CD4-positive, CD25-positive, alpha-beta regulatory T cell (primary cell): ENCODE measurements around the gene NLRP11. TPM values are rescaled to one million over a fixed set of nuclear protein-coding genes. Genes with fewer than 3 reads are reported as not detected.

Experiments used
- ATAC-seq, 2 donors: fragments of 150-1000 bp; cut with Tn5 transposase; one replicate each; pipeline ENCODE4 v1.10.0; 2021; ENCODE audit warnings: low read depth in 2 of 2, moderate number of reproducible peaks in 2 of 2, moderate library complexity in 1 of 2
- DNase-seq, 3 donors: peaks; one replicate each; pipeline versions ENCODE4 v3.0.0 to v3.0.0-alpha.2; 2012 to 2022; ENCODE audit warnings: mixed read lengths in 1 of 3
- H3K27ac ChIP-seq: one replicate; pipeline ENCODE4 v1.7.0; 2013; ENCODE audit warnings: mild to moderate bottlenecking, low read length; ENCODE audit not compliant: insufficient read depth, poor library complexity, severe bottlenecking
- H3K27me3 ChIP-seq: one replicate; pipeline ENCODE4 v1.7.0; 2013; ENCODE audit warnings: low read length; ENCODE audit not compliant: control insufficient read depth, insufficient read depth
- H3K36me3 ChIP-seq: one replicate; pipeline ENCODE4 v1.7.0; 2013; ENCODE audit warnings: mild to moderate bottlenecking, low read length, moderate library complexity; ENCODE audit not compliant: control insufficient read depth, insufficient read depth
- H3K4me1 ChIP-seq: 2 replicates; pipeline ENCODE4 v1.7.0; 2013; ENCODE audit warnings: mild to moderate bottlenecking, low read length; ENCODE audit not compliant: insufficient read depth, control insufficient read depth, poor library complexity, severe bottlenecking
- H3K4me3 ChIP-seq: one replicate; pipeline ENCODE4 v1.7.0; 2013; ENCODE audit warnings: low read depth, mild to moderate bottlenecking, low read length, moderate library complexity
- H3K9me3 ChIP-seq, 2 experiments: 1 replicate in 1 of 2; 2 replicates in 1 of 2; pipeline ENCODE4 v1.7.0; 2013; ENCODE audit warnings: low read length in 2 of 2, mild to moderate bottlenecking in 1 of 2, moderate library complexity in 1 of 2; ENCODE audit not compliant: control insufficient read depth in 2 of 2
- H3K27ac Mint-ChIP-seq, 3 donors: one replicate each; pipeline ENCODE4 v1.8.0; 2020 to 2022; ENCODE audit warnings: mild to moderate bottlenecking in 3 of 3, mixed read lengths in 3 of 3, moderate library complexity in 2 of 3
- H3K27me3 Mint-ChIP-seq: one replicate; pipeline ENCODE4 v1.8.0; 2022; ENCODE audit warnings: mild to moderate bottlenecking, mixed read lengths
- H3K36me3 Mint-ChIP-seq: one replicate; pipeline ENCODE4 v1.8.0; 2020; ENCODE audit warnings: mixed read lengths
- H3K4me1 Mint-ChIP-seq, 4 donors: one replicate each; pipeline ENCODE4 v1.8.0; 2020 to 2022; ENCODE audit warnings: mixed read lengths in 4 of 4, mild to moderate bottlenecking in 1 of 4
- H3K4me3 Mint-ChIP-seq, 4 donors: one replicate each; pipeline ENCODE4 v1.8.0; 2020 to 2022; ENCODE audit warnings: mild to moderate bottlenecking in 4 of 4, mixed read lengths in 4 of 4, moderate library complexity in 3 of 4
- H3K9me3 Mint-ChIP-seq, 7 donors: one replicate each; pipeline ENCODE4 v1.8.0; 2020 to 2022; ENCODE audit warnings: mixed read lengths in 7 of 7, mild to moderate bottlenecking in 3 of 7, moderate library complexity in 2 of 7
- polyA plus RNA-seq, 4 donors: library from polyadenylated mRNA; unstranded; fragments of 300-500 nt; fragmentation: Illumina TruSeq; gene quantifications; one replicate each; pipeline ENCODE4 v1.2.3, GENCODE V29; 2021
- total RNA-seq: library from RNA; stranded (reverse); gene quantifications from one replicate; pipeline ENCODE4 v1.2.3, GENCODE V29; 2022

Gene NLRP11
- total RNA-seq: not detected
- polyA plus RNA-seq: not detected

DNA sequence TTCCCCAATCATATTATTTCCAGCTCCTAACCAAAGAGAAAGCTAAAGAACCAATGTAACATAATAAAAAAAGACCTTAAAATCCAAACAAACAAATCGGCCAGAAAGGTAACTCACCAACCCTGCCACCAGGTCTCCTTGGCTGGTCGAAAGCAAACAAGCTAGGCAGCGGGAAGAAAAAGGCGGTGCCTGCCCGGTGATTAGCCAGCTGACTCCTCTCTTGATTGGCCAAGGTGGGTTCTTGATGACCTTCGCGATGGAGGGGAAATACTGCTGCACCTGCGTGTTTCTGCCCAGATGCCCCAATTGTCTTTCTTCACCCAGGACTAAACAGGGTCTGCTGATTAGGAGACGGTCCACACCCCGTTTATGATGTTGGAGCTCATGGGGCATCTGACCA lies at the start of gene NLRP11:
TSS of gene NLRP11 (minus strand) at position 154 of the 400 bp plus-strand sequence. CDS start 13,825 bp downstream, outside the sequence.
- Mint-ChIP-seq H3K27ac (no peak within 1 kb of the TSS), H3K4me3 (no peak within 1 kb of the TSS), H3K4me1 (no peaks in the 10 kb centered on the region), H3K9me3 (peaks cover 0 to 10% (median 2%) of the 10 kb centered on the region in 7 donors), H3K36me3 (no peaks in the 10 kb centered on the region), H3K27me3 (no peaks in the 10 kb centered on the region)
- no peak within 1 kb of the TSS for H3K27ac ChIP-seq
- no peaks in the 10 kb centered on the region for H3K36me3 ChIP-seq
- no peak for DNase-seq
- H3K27me3 ChIP-seq: no peaks in the 10 kb centered on the region
- ATAC-seq: no peak
- no peaks in the 10 kb centered on the region for H3K4me1 ChIP-seq
- no peak within 1 kb of the TSS for H3K4me3 ChIP-seq
- H3K9me3 ChIP-seq: no peaks in the 10 kb centered on the region

DNA sequence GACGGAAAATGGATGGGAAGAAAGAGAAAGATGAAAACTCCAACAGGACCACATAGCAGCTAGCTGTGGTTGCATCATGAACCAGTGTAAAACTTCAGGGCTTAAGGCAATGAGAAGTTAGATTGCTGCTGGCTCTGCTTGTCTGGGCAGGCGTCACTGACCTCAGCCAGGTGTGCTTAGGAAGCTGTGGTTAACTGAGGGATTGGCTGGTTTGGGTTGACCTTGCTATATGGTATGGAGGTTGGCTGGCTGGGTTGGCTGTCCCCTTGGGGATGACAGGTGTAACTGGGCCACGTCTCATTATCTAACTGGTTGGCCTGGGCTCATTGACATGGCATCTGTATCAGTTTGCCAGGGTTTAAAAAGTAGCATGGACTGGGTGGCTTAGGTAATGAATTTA lies 45.4 kb upstream of the NLRP11 start:
- no peaks in the 10 kb centered on the region for H3K36me3 Mint-ChIP-seq
- H3K4me3 Mint-ChIP-seq: no peak overlapping the region
- no peak for ATAC-seq
- DNase-seq: no peak
- H3K36me3 ChIP-seq: no peaks in the 10 kb centered on the region
- peaks cover 0 to 15% (median 2%) of the 10 kb centered on the region in 7 donors for H3K9me3 Mint-ChIP-seq
- no peak overlapping the region for H3K4me3 ChIP-seq
- no peaks in the 10 kb centered on the region for H3K4me1 Mint-ChIP-seq
- peaks cover 0 to 5% of the 10 kb centered on the region in 2 experiments for H3K9me3 ChIP-seq
- no peak overlapping the region for H3K27ac ChIP-seq
- H3K4me1 ChIP-seq: no peaks in the 10 kb centered on the region
- no peaks in the 10 kb centered on the region for H3K27me3 ChIP-seq
- no peak overlapping the region for H3K27ac Mint-ChIP-seq
- no peaks in the 10 kb centered on the region for H3K27me3 Mint-ChIP-seq

GRCh38 chr19:55870736-55871135 lies 38.9 kb upstream of the NLRP11 start:
- no peaks in the 10 kb centered on the region for H3K36me3 Mint-ChIP-seq
- peaks cover 3 to 12% (median 7%) of the 10 kb centered on the region in 7 donors for H3K9me3 Mint-ChIP-seq
- DNase-seq (no peak), ATAC-seq (no peak)
- H3K4me1 Mint-ChIP-seq: no peaks in the 10 kb centered on the region
- no peak overlapping the region for H3K4me3 Mint-ChIP-seq
- H3K27me3 ChIP-seq: no peaks in the 10 kb centered on the region
- H3K9me3 ChIP-seq: peaks cover 0 to 1% of the 10 kb centered on the region in 2 experiments
- H3K36me3 ChIP-seq: no peaks in the 10 kb centered on the region
- no peak overlapping the region for H3K27ac Mint-ChIP-seq
- no peaks in the 10 kb centered on the region for H3K4me1 ChIP-seq
- no peaks in the 10 kb centered on the region for H3K27me3 Mint-ChIP-seq
- no peak overlapping the region for H3K4me3 ChIP-seq
- H3K27ac ChIP-seq: no peak overlapping the region

- Mint-ChIP-seq H3K36me3 (no peaks in the 10 kb centered on the region), H3K27ac (no peak overlapping the region), H3K9me3 (peaks cover 2 to 16% (median 6%) of the 10 kb centered on the region in 7 donors), H3K27me3 (no peaks in the 10 kb centered on the region), H3K4me3 (no peak overlapping the region), H3K4me1 (no peaks in the 10 kb centered on the region)
- no peaks in the 10 kb centered on the region for H3K27me3 ChIP-seq
- H3K4me3 ChIP-seq: no peak overlapping the region
- DNase-seq: no peak
- H3K4me1 ChIP-seq: no peaks in the 10 kb centered on the region
- no peak overlapping the region for H3K27ac ChIP-seq
- H3K36me3 ChIP-seq: no peaks in the 10 kb centered on the region
- no peak for ATAC-seq
- H3K9me3 ChIP-seq: no peaks in the 10 kb centered on the region
These were observed 35.3 kb upstream of the NLRP11 start for GRCh38 chr19:55867101-55867500.

GRCh38 chr19:55866521-55866920 lies 34.7 kb upstream of the NLRP11 start:
- no peak overlapping the region for H3K4me3 Mint-ChIP-seq
- Histone ChIP-seq H3K9me3 (no peaks in the 10 kb centered on the region), H3K27ac (no peak overlapping the region), H3K36me3 (no peaks in the 10 kb centered on the region), H3K4me3 (no peak overlapping the region), H3K27me3 (no peaks in the 10 kb centered on the region), H3K4me1 (no peaks in the 10 kb centered on the region)
- H3K4me1 Mint-ChIP-seq: no peaks in the 10 kb centered on the region
- H3K36me3 Mint-ChIP-seq: no peaks in the 10 kb centered on the region
- ATAC-seq (no peak), DNase-seq (no peak)
- peaks cover 2 to 16% (median 6%) of the 10 kb centered on the region in 7 donors for H3K9me3 Mint-ChIP-seq
- no peaks in the 10 kb centered on the region for H3K27me3 Mint-ChIP-seq
- H3K27ac Mint-ChIP-seq: no peak overlapping the region

DNA sequence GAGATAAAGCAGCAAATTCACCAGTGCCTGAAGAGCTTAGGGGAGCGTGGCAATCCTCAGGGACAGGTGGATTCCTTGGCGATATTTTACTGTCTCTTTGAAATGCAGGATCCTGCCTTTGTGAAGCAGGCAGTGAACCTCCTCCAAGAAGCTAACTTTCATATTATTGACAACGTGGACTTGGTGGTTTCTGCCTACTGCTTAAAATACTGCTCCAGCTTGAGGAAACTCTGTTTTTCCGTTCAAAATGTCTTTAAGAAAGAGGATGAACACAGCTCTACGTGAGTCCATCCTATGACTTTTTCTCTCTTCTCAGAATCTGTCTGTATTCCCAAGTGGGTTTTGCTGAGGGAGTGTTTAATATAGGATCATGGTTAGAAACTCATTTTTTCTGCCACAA lies 27.2 kb upstream of the NLRP11 start:
- H3K27ac ChIP-seq: no peak overlapping the region
- no peak overlapping the region for H3K4me3 Mint-ChIP-seq
- H3K27ac Mint-ChIP-seq: no peak overlapping the region
- no peak for DNase-seq
- no peak overlapping the region for H3K4me3 ChIP-seq
- no peaks in the 10 kb centered on the region for H3K27me3 Mint-ChIP-seq
- no peaks in the 10 kb centered on the region for H3K27me3 ChIP-seq
- H3K9me3 ChIP-seq: peaks cover 0 to 2% of the 10 kb centered on the region in 2 experiments
- no peaks in the 10 kb centered on the region for H3K4me1 Mint-ChIP-seq
- peaks cover 0 to 5% (median 0%) of the 10 kb centered on the region in 7 donors for H3K9me3 Mint-ChIP-seq
- H3K36me3 ChIP-seq: no peaks in the 10 kb centered on the region
- ATAC-seq: no peak
- no peaks in the 10 kb centered on the region for H3K4me1 ChIP-seq
- H3K36me3 Mint-ChIP-seq: no peaks in the 10 kb centered on the region

- H3K27ac ChIP-seq: no peak overlapping the region
These were observed 26.6 kb upstream of the NLRP11 start for GRCh38 chr19:55858401-55858800.

DNA sequence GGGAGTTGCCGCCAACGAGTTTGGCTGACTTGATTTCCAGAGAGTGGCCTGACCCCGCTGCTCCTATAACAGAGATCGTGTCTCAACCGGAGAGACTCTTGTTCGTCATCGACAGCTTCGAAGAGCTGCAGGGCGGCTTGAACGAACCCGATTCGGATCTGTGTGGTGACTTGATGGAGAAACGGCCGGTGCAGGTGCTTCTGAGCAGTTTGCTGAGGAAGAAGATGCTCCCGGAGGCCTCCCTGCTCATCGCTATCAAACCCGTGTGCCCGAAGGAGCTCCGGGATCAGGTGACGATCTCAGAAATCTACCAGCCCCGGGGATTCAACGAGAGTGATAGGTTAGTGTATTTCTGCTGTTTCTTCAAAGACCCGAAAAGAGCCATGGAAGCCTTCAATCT lies 26.2 kb upstream of the NLRP11 start:
- no peaks in the 10 kb centered on the region for H3K4me1 Mint-ChIP-seq
- Histone ChIP-seq H3K4me3 (no peak overlapping the region), H3K27ac (no peak overlapping the region), H3K36me3 (no peaks in the 10 kb centered on the region), H3K27me3 (no peaks in the 10 kb centered on the region), H3K4me1 (no peaks in the 10 kb centered on the region), H3K9me3 (peaks cover 0 to 2% of the 10 kb centered on the region in 2 experiments)
- H3K27ac Mint-ChIP-seq: no peak overlapping the region
- H3K36me3 Mint-ChIP-seq: no peaks in the 10 kb centered on the region
- no peak for DNase-seq
- ATAC-seq: no peak
- no peaks in the 10 kb centered on the region for H3K27me3 Mint-ChIP-seq
- H3K4me3 Mint-ChIP-seq: no peak overlapping the region
- H3K9me3 Mint-ChIP-seq: peaks cover 0 to 5% (median 2%) of the 10 kb centered on the region in 7 donors

More at GRCh38 chr19:55858401-55858800, 26.6 kb upstream of the NLRP11 start:
- H3K4me3 ChIP-seq: no peak overlapping the region
- no peaks in the 10 kb centered on the region for H3K36me3 ChIP-seq
- H3K27ac Mint-ChIP-seq: no peak overlapping the region
- peaks cover 0 to 2% of the 10 kb centered on the region in 2 experiments for H3K9me3 ChIP-seq
- H3K27me3 Mint-ChIP-seq: no peaks in the 10 kb centered on the region
- no peak for ATAC-seq
- no peaks in the 10 kb centered on the region for H3K36me3 Mint-ChIP-seq
- H3K9me3 Mint-ChIP-seq: peaks cover 0 to 5% (median 2%) of the 10 kb centered on the region in 7 donors
- DNase-seq: no peak
- H3K4me1 ChIP-seq: no peaks in the 10 kb centered on the region
- H3K4me3 Mint-ChIP-seq: no peak overlapping the region
- H3K27me3 ChIP-seq: no peaks in the 10 kb centered on the region
- no peaks in the 10 kb centered on the region for H3K4me1 Mint-ChIP-seq
